Smooth muscle cell of the umbilical artery (primary cell): ENCODE measurements around the gene LYZL6. TPM values are rescaled to one million over a fixed set of nuclear protein-coding genes. Genes with fewer than 3 reads are reported as not detected.

ENCODE experiments used
- total RNA-seq: library from RNA; depleted of rRNA; stranded (reverse); fragments of >200 nt; gene quantifications from 2 replicates; pipeline ENCODE4 v1.2.3, GENCODE V29; 2014

Gene LYZL6
- not detected in 2 replicates for total RNA-seq

GRCh38 chr17:35943537-35943936 lies at the start of gene LYZL6:
Gene LYZL6 (minus strand): TSS chr17:35943713. CDS start chr17:35939356, 4,357 bp downstream.

GRCh38 chr17:35986643-35987042 lies 43.1 kb upstream of the LYZL6 start, which contains the start of gene CCL14:
Gene CCL14 (minus strand): TSS chr17:35986729. CDS start chr17:35986649, 80 bp downstream.

GRCh38 chr17:35981246-35981645 lies 37.7 kb upstream of the LYZL6 start, which contains the start of gene CCL16:
Gene CCL16 (minus strand): TSS chr17:35981497. CDS start chr17:35981420, 77 bp downstream.

GRCh38 chr17:35930211-35931065 lies 13.1 kb downstream of the LYZL6 start, which contains the start of gene RDM1:
Gene RDM1 (minus strand): TSS chr17:35930773. CDS start chr17:35930727, 46 bp downstream.

Other genes with a start within 250 kb of the LYZL6 start
- gene RASL10B, start 212.1 kb downstream of the LYZL6 start, total RNA-seq, result 7.4 and 8.1 TPM in 2 replicates
- gene GAS2L2, start 190.5 kb downstream of the LYZL6 start, total RNA-seq, result not detected in 2 replicates
- not detected in 2 replicates for gene C17orf50, start 182.8 kb downstream of the LYZL6 start, total RNA-seq
- gene MMP28, start 148.1 kb downstream of the LYZL6 start, total RNA-seq, result 1.3 and 3.3 TPM in 2 replicates
- 78.4 and 91.3 TPM in 2 replicates for gene TAF15, start 134.2 kb downstream of the LYZL6 start, total RNA-seq
- gene HEATR9, start 74.8 kb downstream of the LYZL6 start, total RNA-seq, result not detected in 2 replicates
- gene CCL5, start 63.4 kb downstream of the LYZL6 start, total RNA-seq, result under 0.01 and 0.14 TPM in 2 replicates
- 0.30 and 0.46 TPM in 2 replicates for gene RDM1, start 12.9 kb downstream of the LYZL6 start, total RNA-seq
- gene CCL16, start 37.8 kb upstream of the LYZL6 start, total RNA-seq, result not detected in 2 replicates
- not detected in 2 replicates for gene CCL14, start 43.0 kb upstream of the LYZL6 start, total RNA-seq
- gene CCL15, start 57.8 kb upstream of the LYZL6 start, total RNA-seq, result not detected in 2 replicates
- not detected in 2 replicates for gene CCL23, start 74.3 kb upstream of the LYZL6 start, total RNA-seq
- not detected in 2 replicates for gene CCL18, start 120.6 kb upstream of the LYZL6 start, total RNA-seq
- gene CCL3, start 146.4 kb upstream of the LYZL6 start, total RNA-seq, result not detected in 2 replicates
- not detected in 2 replicates for gene CCL4, start 160.1 kb upstream of the LYZL6 start, total RNA-seq
- 0.89 and 0.92 TPM in 2 replicates for gene TBC1D3B, start 232.9 kb upstream of the LYZL6 start, total RNA-seq